Pancreas (tissue), 10 donors: ENCODE measurements around the gene WIPI1. TPM values are rescaled to one million over a fixed set of nuclear protein-coding genes. Genes with fewer than 3 reads are reported as not detected.

Experiments
- ATAC-seq, 4 donors: fragments of 200-7000 bp; cut with Tn5 transposase; one replicate each; pipeline versions ENCODE4 v1.8.0 to v1.9.1; 2020; ENCODE audit warnings: mild to moderate bottlenecking in 4 of 4, moderate library complexity in 4 of 4
- DNase-seq, 6 donors: peaks; one replicate each; pipeline ENCODE4 v3.0.0-alpha.2; 2020
- FAIRE-seq: peaks from 2 replicates; lab custom pipeline; 2012; peaks lifted over from hg19 to GRCh38; lab: Jason Lieb, UNC
- H3K27ac ChIP-seq, 4 donors: fragments of 200-600 bp; sonication (generic); 1 replicate in 3 of 4; 2 replicates in 1 of 4; pipeline versions ENCODE4 v1.5.0 to v1.8.0; 2020
- H3K27me3 ChIP-seq, 4 donors: fragments of 200-600 bp; one replicate each; pipeline ENCODE4 v1.8.0; 2021
- H3K36me3 ChIP-seq, 3 donors: fragments of 200-600 bp; sonication (generic) in 1 of 3; one replicate each; pipeline versions ENCODE4 v1.5.0 to v1.8.0; 2020 to 2021
- H3K4me1 ChIP-seq, 3 donors: fragments of 200-600 bp; one replicate each; pipeline ENCODE4 v1.8.0; 2021
- H3K4me3 ChIP-seq, 4 donors: fragments of 200-600 bp; sonication (generic) in 2 of 4; one replicate each; pipeline versions ENCODE4 v1.5.0 to v1.8.0; 2020 to 2021
- H3K9me3 ChIP-seq, 4 donors: fragments of 200-600 bp; one replicate each; pipeline ENCODE4 v1.8.0; 2021
- WGBS, 2 donors: extraction: QIAGEN DNeasy Blood & Tissue Kit; methylation state at CpG; one replicate each; pipeline ENCODE4 v1.1.7; 2013; 5-methylcytosine and 5-hydroxymethylcytosine counted together
- intact Hi-C, 3 donors: fragments of 100-400 bp; cut with DNase I; formaldehyde crosslinking; loops; one replicate each; pipeline versions ENCODE4 v1.11.1 to v1.14.2; 2022
- polyA plus RNA-seq, 2 donors: library from polyadenylated mRNA; stranded (reverse); fragments of 200-250 nt; gene quantifications; one replicate each; pipeline ENCODE4 v1.2.3, GENCODE V29; 2013
- total RNA-seq, 6 donors: library from RNA; stranded (reverse); fragmentation: NEBNext Ultra II Directional in 4 of 6; extraction: Animal tissue kit (Norgen Biotek cat#: 25700) in 4 of 6; gene quantifications; one replicate each; pipeline versions ENCODE4 v1.2.1 to v1.2.4, GENCODE V29; 2021 to 2023
- TF ChIP-seq, protein P1 (sequence below), 4 donors: fragments of 200-600 bp; sonication (generic) in 3 of 4; IDR thresholded peaks; one replicate each; pipeline versions ENCODE4 v1.5.0 to v1.8.0; 2021; ENCODE audit warnings: antibody characterized with exemption in 4 of 4
- donor health status: healthy with polysubstance abuse.
- donor health status: DM: no; HTN: no; CAD: no; lungs with moderate emphysema.
- donor health status: DM: no; HTN: no; CAD: no.
- donor health status: control.
- donor health status: control.
- donor health status: Bipolar disorder and iron deficiency.
- donor health status: DM: yes; HTN: yes; CAD: no.
- donor health status: DM: no; HTN: no; CAD: no.
- donor health status: DM: no; HTN: no; CAD: no.
- donor health status: DM: yes; HTN: yes; CAD: no.

Gene WIPI1
- total and polyA plus RNA-seq, 8 donors, result 14.0 to 32.2 (median 25.4) TPM

DNA sequence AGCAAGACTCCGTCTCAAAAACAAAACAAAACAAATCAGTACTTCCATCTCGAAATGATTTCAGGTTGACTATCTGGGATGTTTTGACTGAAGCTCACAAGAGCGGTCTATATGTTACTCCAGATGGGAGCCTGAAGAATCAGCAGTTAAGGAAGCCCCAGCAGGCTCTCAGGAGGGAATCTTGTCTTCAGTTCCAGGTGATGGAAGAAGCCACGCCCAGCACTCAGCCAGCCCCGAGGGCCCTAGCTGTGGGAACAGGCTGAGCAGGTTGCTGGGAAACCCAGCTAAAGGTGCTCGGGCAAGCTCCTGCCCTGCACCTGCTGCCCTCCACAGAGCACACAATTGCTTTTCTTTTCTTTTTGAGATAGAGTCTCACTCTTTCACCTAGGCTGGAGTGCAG is 32.4 kb downstream of the WIPI1 start:
- 82 to 83% methylated on average over 6 of the region's 6 CpGs for WGBS, 2 donors
- TF ChIP-seq, protein P1, sequence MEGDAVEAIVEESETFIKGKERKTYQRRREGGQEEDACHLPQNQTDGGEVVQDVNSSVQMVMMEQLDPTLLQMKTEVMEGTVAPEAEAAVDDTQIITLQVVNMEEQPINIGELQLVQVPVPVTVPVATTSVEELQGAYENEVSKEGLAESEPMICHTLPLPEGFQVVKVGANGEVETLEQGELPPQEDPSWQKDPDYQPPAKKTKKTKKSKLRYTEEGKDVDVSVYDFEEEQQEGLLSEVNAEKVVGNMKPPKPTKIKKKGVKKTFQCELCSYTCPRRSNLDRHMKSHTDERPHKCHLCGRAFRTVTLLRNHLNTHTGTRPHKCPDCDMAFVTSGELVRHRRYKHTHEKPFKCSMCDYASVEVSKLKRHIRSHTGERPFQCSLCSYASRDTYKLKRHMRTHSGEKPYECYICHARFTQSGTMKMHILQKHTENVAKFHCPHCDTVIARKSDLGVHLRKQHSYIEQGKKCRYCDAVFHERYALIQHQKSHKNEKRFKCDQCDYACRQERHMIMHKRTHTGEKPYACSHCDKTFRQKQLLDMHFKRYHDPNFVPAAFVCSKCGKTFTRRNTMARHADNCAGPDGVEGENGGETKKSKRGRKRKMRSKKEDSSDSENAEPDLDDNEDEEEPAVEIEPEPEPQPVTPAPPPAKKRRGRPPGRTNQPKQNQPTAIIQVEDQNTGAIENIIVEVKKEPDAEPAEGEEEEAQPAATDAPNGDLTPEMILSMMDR (IDR thresholded peaks at IDR 0.05), result no peak
- no peaks in the 10 kb centered on the region for H3K4me1 ChIP-seq
- no peak overlapping the region for H3K27ac ChIP-seq
- ATAC-seq (peak in 3 of 4 donors; percentile 36 to 83 (median 66)), FAIRE-seq (no peak), DNase-seq (peak in 1 of 6 donors; percentile 48)
- intact Hi-C loops, result no loop called here
- no peaks in the 10 kb centered on the region for H3K27me3 ChIP-seq
- H3K9me3 ChIP-seq, result no peaks in the 10 kb centered on the region
- peaks cover 0 to 8% (median 5%) of the 10 kb centered on the region in 3 donors for H3K36me3 ChIP-seq
- no peak overlapping the region for H3K4me3 ChIP-seq

DNA sequence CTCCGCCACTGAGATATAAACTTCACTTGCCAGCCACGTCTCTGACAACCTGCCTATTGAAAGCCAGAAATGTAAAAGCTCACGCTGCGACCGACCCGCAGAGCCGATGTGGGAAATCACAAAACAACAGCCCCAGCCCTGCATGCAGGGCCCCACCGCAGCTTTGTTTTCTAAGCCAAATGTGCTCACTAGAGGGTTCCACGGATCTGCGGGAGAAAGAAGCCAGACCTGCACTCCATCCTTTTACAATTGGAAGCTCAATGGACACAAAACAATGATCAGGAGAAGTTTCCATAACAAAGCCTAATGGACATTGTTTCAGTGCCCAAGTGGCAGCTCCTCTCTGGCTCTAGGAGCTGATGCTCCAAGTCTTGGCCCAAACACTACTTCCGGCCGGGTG is 33.1 kb downstream of the WIPI1 start:
- 94% methylated on average over 12 of the region's 12 CpGs for WGBS, 2 donors
- Histone ChIP-seq H3K4me1 (no peaks in the 10 kb centered on the region), H3K36me3 (peaks cover 0 to 8% (median 5%) of the 10 kb centered on the region in 3 donors), H3K27ac (no peak overlapping the region), H3K4me3 (no peak overlapping the region), H3K9me3 (no peaks in the 10 kb centered on the region), H3K27me3 (no peaks in the 10 kb centered on the region)
- DNase-seq (peak in 1 of 6 donors; percentile 24), ATAC-seq (no peak), FAIRE-seq (no peak)
- intact Hi-C loops, result no loop called here
- TF ChIP-seq, protein P1 (IDR thresholded peaks at IDR 0.05), result no peak

DNA sequence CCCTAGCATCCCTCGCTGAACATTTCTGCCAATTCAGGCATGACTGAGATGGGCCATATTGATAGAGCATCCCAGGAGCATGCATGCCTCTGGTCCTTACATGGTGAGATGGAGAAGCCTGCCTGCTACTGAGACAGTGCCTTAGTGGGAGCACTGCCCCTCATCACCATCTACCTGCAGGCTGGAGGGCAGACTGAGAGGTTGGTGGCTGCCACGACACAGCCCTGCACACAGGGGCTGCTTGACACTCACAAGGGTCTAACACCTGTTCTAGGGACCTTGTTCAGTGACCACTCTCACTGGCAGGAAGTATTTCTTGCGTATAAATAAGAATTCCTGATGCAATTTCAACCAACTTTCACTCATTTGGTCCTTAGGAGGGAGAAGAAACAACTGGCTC is 34.0 kb downstream of the WIPI1 start:
- Histone ChIP-seq H3K9me3 (no peaks in the 10 kb centered on the region), H3K36me3 (peaks cover 0 to 5% (median under 1%) of the 10 kb centered on the region in 3 donors), H3K27ac (no peak overlapping the region), H3K27me3 (no peaks in the 10 kb centered on the region), H3K4me1 (no peaks in the 10 kb centered on the region), H3K4me3 (no peak overlapping the region)
- FAIRE-seq (no peak), DNase-seq (no peak), ATAC-seq (no peak)
- WGBS, 2 donors, result 92 to 93% methylated on average over 3 of the region's 3 CpGs
- intact Hi-C loops, result no loop called here
- TF ChIP-seq, protein P1 (IDR thresholded peaks at IDR 0.05), result no peak

DNA sequence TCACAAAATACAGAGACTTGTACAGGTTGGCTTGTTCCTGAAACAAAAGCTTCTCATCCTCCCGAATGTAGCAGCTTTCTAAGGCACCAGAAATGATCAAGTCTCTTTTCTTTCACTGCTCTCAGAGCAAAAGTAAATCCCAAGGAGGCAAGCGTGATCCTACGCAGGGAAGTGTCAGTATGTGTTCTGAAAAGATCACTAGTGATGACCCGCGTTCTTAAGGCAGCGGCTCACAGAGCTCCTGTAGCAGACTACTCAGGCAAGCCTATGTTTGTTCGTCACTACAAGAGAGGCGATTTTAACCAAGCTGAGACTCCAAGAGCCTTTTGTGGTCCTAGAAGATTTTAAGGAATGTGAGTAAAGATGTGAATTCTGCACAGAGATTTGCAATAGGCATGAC is 34.5 kb downstream of the WIPI1 start:
- Histone ChIP-seq H3K36me3 (peaks cover 0 to 5% (median 0%) of the 10 kb centered on the region in 3 donors), H3K9me3 (no peaks in the 10 kb centered on the region), H3K27ac (no peak overlapping the region), H3K27me3 (no peaks in the 10 kb centered on the region), H3K4me3 (no peak overlapping the region), H3K4me1 (no peaks in the 10 kb centered on the region)
- peak in 1 of 6 donors; percentile 23 for DNase-seq
- no peak for ATAC-seq
- intact Hi-C loops, result no loop called here
- 94 to 96% methylated on average over 8 of the region's 8 CpGs for WGBS, 2 donors
- FAIRE-seq, result no peak
- TF ChIP-seq, protein P1 (IDR thresholded peaks at IDR 0.05), result no peak

DNA sequence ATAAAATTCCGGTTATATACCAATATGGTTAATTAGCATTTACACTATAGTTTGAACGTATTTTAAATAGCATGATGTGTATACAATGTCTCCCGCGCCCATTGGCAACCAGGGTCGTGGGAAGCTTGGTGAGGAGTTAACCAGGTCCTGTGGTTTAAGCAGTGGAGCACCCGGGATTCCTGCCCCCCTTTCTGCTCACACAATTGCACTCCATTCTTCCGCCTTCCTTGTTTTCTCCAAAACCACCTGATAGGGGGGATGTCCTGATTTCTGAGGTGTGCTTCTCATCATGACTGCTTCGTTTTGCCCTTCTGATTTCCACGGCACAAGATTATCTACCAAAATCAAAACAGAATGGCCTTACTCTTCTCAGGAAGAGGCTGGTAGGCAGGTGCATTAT is 35.8 kb downstream of the WIPI1 start:
- no peak for FAIRE-seq
- H3K4me3 ChIP-seq, result no peak overlapping the region
- TF ChIP-seq, protein P1 (IDR thresholded peaks at IDR 0.05), result no peak
- H3K36me3 ChIP-seq, result peaks cover 0 to 5% (median 0%) of the 10 kb centered on the region in 3 donors
- no peak for DNase-seq
- no peaks in the 10 kb centered on the region for H3K4me1 ChIP-seq
- intact Hi-C loops, result no loop called here
- 92 to 94% methylated on average over 9 of the region's 9 CpGs for WGBS, 2 donors
- no peak overlapping the region for H3K27ac ChIP-seq
- H3K27me3 ChIP-seq, result no peaks in the 10 kb centered on the region
- H3K9me3 ChIP-seq, result no peaks in the 10 kb centered on the region
- no peak for ATAC-seq
